Measurements from ENCODE around the gene IPO11. TPM values are rescaled to one million over a fixed set of nuclear protein-coding genes. Genes with fewer than 3 reads are reported as not detected.

Gene IPO11
- total RNA-seq, 1 donor from 2014 or later: 30.3 TPM

DNA sequence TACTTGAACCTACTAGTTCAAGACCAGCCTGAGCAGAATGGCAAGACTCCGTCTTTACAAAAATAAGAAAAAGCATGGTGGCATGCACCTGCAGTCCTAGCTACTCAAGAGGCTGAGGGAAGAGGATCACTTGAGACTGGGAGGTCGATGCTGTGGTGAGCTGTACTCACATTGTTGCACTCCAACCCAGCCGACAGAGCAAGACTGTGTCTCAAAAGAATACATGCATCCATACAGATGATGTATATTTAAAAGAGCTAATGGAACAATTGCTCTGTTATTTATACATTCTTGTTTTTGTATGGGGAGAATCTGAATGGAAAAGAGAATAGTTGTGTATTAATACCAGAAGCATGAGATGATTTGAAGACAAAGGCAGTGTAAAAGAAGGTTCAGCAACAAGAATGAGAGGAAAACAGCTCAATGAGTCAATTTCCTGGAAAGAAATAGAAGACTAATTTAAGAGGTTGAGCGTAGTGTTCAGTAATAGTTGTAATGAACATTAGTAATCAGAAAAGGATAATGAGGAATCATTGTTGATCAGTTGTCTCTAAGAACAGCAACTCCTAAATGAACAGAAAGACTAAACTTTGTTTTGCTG lies 164.1 kb downstream of the IPO11 start:
- Histone ChIP-seq H3K4me1 (ENCODE audit: control insufficient read depth in 3 of 3, insufficient read depth in 3 of 3, low read length in 3 of 3) (no peaks in the 10 kb centered on the region), H3K9me3 (ENCODE audit: control insufficient read depth in 3 of 3, low read length in 3 of 3) (no peaks in the 10 kb centered on the region), H3K9ac (ENCODE audit: low read depth in 1 of 3, low read length in 3 of 3) (no peak overlapping the region), H3K4me3 (ENCODE audit: low read length in 3 of 3) (no peak overlapping the region), H3K27me3 (ENCODE audit: control insufficient read depth in 3 of 3, insufficient read depth in 3 of 3, low read length in 3 of 3) (no peaks in the 10 kb centered on the region), H3K27ac (ENCODE audit: low read depth, low read length) (no peak overlapping the region), H3K36me3 (ENCODE audit: control insufficient read depth in 3 of 3, insufficient read depth in 3 of 3, low read length in 3 of 3) (peaks cover 0 to 2% (median 0%) of the 10 kb centered on the region in 3 donors)

DNA sequence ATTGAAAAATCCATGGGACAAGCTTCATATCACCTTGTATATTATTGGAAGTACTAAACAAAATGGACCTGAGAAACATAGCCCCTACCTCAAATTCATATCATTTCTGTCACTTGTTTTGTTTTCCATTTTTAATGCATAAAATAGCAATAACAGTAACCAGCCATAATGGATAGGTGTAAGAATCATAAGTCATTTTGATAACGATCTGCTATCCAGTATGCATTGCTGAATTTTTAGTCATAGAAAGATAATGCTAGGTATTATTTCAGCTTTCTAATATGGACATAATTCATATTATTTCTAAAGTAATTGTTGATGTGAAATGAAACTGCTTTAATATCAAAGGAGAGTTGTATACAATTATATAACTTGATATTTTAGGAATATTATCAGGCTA lies 164.9 kb downstream of the IPO11 start:
- Histone ChIP-seq H3K36me3 (ENCODE audit: control insufficient read depth in 3 of 3, insufficient read depth in 3 of 3, low read length in 3 of 3) (peaks cover 0 to 2% (median 0%) of the 10 kb centered on the region in 3 donors), H3K9ac (ENCODE audit: low read depth in 1 of 3, low read length in 3 of 3) (no peak overlapping the region), H3K4me1 (ENCODE audit: control insufficient read depth in 3 of 3, insufficient read depth in 3 of 3, low read length in 3 of 3) (no peaks in the 10 kb centered on the region), H3K4me3 (ENCODE audit: low read length in 3 of 3) (no peak overlapping the region), H3K9me3 (ENCODE audit: control insufficient read depth in 3 of 3, low read length in 3 of 3) (no peaks in the 10 kb centered on the region), H3K27me3 (ENCODE audit: control insufficient read depth in 3 of 3, insufficient read depth in 3 of 3, low read length in 3 of 3) (no peaks in the 10 kb centered on the region), H3K27ac (ENCODE audit: low read depth, low read length) (no peak overlapping the region)

DNA sequence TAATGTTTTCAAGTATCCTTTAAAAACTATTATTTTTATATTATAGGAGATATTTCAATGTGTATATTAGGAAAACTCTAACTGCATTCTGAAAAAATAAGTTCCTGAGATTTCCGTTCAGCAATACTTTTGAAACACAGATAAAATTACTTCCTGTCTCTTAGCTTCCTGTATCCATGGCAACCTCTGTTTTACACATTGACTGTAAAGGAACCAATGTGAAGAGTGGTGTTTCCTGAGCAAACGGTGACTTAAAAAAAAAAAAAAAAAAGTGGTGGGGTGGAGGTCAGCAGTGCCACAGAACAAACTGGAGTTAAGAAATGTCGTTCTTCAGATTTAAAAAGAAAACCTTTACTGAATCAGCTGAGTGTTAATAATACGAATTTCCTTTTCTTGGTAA lies 166.0 kb downstream of the IPO11 start, which contains the start of gene LRRC70:
LRRC70 (plus strand) TSS at position 280 of the 400 bp plus-strand sequence. CDS start 620 bp downstream, outside the sequence.
- no peaks in the 10 kb centered on the region for H3K9me3 ChIP-seq (ENCODE audit: control insufficient read depth in 3 of 3, low read length in 3 of 3)
- peak within 1 kb of the TSS in 1 of 3 donors; percentile 33 for H3K4me3 ChIP-seq (ENCODE audit: low read length in 3 of 3)
- H3K36me3 ChIP-seq (ENCODE audit: control insufficient read depth in 3 of 3, insufficient read depth in 3 of 3, low read length in 3 of 3): peaks cover 0 to 2% (median 0%) of the 10 kb centered on the region in 3 donors
- no peak within 1 kb of the TSS for H3K9ac ChIP-seq (ENCODE audit: low read depth in 1 of 3, low read length in 3 of 3)
- H3K4me1 ChIP-seq (ENCODE audit: control insufficient read depth in 3 of 3, insufficient read depth in 3 of 3, low read length in 3 of 3): no peaks in the 10 kb centered on the region
- H3K27me3 ChIP-seq (ENCODE audit: control insufficient read depth in 3 of 3, insufficient read depth in 3 of 3, low read length in 3 of 3): no peaks in the 10 kb centered on the region
- H3K27ac ChIP-seq (ENCODE audit: low read depth, low read length): no peak within 1 kb of the TSS

DNA sequence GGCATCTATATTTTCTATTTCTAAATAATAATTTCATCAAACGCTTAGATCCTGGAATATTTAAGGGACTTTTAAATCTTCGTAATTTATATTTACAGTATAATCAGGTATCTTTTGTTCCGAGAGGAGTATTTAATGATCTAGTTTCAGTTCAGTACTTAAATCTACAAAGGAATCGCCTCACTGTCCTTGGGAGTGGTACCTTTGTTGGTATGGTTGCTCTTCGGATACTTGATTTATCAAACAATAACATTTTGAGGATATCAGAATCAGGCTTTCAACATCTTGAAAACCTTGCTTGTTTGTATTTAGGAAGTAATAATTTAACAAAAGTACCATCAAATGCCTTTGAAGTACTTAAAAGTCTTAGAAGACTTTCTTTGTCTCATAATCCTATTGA lies 167.2 kb downstream of the IPO11 start:
- H3K9ac ChIP-seq (ENCODE audit: low read depth in 1 of 3, low read length in 3 of 3): no peak overlapping the region
- no peaks in the 10 kb centered on the region for H3K27me3 ChIP-seq (ENCODE audit: control insufficient read depth in 3 of 3, insufficient read depth in 3 of 3, low read length in 3 of 3)
- H3K4me3 ChIP-seq (ENCODE audit: low read length in 3 of 3): peak overlapping the region in 1 of 3 donors; percentile 33
- peaks cover 0 to 2% (median 0%) of the 10 kb centered on the region in 3 donors for H3K36me3 ChIP-seq (ENCODE audit: control insufficient read depth in 3 of 3, insufficient read depth in 3 of 3, low read length in 3 of 3)
- no peaks in the 10 kb centered on the region for H3K4me1 ChIP-seq (ENCODE audit: control insufficient read depth in 3 of 3, insufficient read depth in 3 of 3, low read length in 3 of 3)
- no peaks in the 10 kb centered on the region for H3K9me3 ChIP-seq (ENCODE audit: control insufficient read depth in 3 of 3, low read length in 3 of 3)
- H3K27ac ChIP-seq (ENCODE audit: low read depth, low read length): no peak overlapping the region

DNA sequence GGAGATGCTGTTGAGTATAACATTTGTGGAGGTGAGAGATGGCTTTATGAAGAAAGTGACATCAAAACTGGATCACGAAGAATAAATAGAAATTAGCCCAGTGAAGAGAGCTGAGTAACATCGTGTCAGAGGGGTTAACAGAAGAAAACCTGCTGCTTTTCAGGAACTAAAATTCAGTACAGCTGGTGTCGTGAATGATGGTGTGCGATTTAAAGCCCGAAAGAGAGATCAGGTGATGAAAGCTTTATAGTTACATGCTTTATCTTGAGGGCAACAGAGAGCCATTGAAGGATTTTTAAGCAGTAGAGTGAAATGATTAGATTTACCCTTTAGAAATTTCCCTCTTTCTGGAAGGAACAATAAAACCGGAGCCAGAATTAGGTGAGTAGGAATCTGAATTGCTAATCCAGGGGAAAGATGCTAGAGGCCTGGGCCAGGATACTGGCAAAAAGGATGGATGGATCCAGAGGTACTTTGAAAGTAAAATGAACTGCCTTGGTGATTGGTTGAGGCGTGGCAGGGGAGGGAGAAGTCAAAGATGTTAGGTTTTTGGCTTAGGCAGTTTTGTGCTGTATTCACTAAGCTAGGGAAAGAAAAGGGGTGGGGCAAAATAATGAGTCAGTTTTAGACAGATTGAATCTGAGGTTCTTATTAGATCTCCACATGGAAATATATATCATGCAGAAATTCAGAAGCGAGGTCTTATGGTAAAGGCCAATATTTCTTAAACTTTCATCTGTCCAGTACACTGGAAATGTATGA lies 169.5 kb downstream of the IPO11 start:
- H3K4me1 ChIP-seq (ENCODE audit: control insufficient read depth in 3 of 3, insufficient read depth in 3 of 3, low read length in 3 of 3): no peaks in the 10 kb centered on the region
- no peaks in the 10 kb centered on the region for H3K36me3 ChIP-seq (ENCODE audit: control insufficient read depth in 3 of 3, insufficient read depth in 3 of 3, low read length in 3 of 3)
- no peak overlapping the region for H3K9ac ChIP-seq (ENCODE audit: low read depth in 1 of 3, low read length in 3 of 3)
- H3K4me3 ChIP-seq (ENCODE audit: low read length in 3 of 3): no peak overlapping the region
- H3K9me3 ChIP-seq (ENCODE audit: control insufficient read depth in 3 of 3, low read length in 3 of 3): no peaks in the 10 kb centered on the region
- no peak overlapping the region for H3K27ac ChIP-seq (ENCODE audit: low read depth, low read length)
- H3K27me3 ChIP-seq (ENCODE audit: control insufficient read depth in 3 of 3, insufficient read depth in 3 of 3, low read length in 3 of 3): no peaks in the 10 kb centered on the region

DNA sequence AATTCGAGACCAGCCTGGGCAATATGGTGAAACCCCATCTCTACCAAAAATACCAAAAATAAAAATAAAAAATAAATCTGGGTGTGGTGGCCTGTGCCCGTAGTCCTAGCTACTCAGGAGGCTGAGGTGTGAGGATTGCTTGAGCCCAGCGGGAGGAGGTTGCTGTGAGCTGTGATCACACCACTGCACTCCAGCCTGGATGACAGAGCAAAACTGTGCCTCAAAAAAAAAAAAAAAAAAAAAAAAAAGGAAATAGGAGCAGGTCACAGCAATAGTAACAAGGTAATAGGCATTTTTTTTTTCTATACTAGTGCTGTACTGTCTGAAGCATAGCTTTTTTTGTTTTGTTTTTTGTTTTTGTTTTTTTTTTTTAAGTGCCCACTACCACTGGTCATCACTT lies 171.8 kb downstream of the IPO11 start:
- Histone ChIP-seq H3K27me3 (ENCODE audit: control insufficient read depth in 3 of 3, insufficient read depth in 3 of 3, low read length in 3 of 3) (no peaks in the 10 kb centered on the region), H3K4me1 (ENCODE audit: control insufficient read depth in 3 of 3, insufficient read depth in 3 of 3, low read length in 3 of 3) (no peaks in the 10 kb centered on the region), H3K36me3 (ENCODE audit: control insufficient read depth in 3 of 3, insufficient read depth in 3 of 3, low read length in 3 of 3) (no peaks in the 10 kb centered on the region), H3K9me3 (ENCODE audit: control insufficient read depth in 3 of 3, low read length in 3 of 3) (no peaks in the 10 kb centered on the region), H3K9ac (ENCODE audit: low read depth in 1 of 3, low read length in 3 of 3) (no peak overlapping the region), H3K4me3 (ENCODE audit: low read length in 3 of 3) (no peak overlapping the region), H3K27ac (ENCODE audit: low read depth, low read length) (no peak overlapping the region)

DNA sequence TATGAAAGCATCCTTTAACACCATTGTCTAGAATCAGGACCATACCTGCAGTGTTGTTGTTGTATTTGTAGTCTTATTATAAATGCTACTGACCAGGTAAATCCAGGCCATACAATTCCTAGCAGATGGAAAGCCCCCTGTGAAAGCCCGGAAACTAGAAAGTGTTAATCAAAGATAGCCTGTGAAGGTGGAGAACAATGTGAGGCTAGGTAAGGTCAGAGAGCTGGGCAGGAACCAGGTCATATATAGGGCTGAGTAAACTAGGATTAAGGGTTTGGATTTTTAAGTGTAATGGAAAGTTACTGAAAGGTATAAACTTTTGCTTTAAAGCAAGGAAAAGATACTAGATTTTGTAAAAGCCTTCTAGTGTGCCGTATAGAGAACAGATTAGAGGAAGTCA lies 172.7 kb downstream of the IPO11 start:
- Histone ChIP-seq H3K36me3 (ENCODE audit: control insufficient read depth in 3 of 3, insufficient read depth in 3 of 3, low read length in 3 of 3) (no peaks in the 10 kb centered on the region), H3K4me3 (ENCODE audit: low read length in 3 of 3) (no peak overlapping the region), H3K9ac (ENCODE audit: low read depth in 1 of 3, low read length in 3 of 3) (no peak overlapping the region), H3K27me3 (ENCODE audit: control insufficient read depth in 3 of 3, insufficient read depth in 3 of 3, low read length in 3 of 3) (no peaks in the 10 kb centered on the region), H3K27ac (ENCODE audit: low read depth, low read length) (no peak overlapping the region), H3K4me1 (ENCODE audit: control insufficient read depth in 3 of 3, insufficient read depth in 3 of 3, low read length in 3 of 3) (no peaks in the 10 kb centered on the region), H3K9me3 (ENCODE audit: control insufficient read depth in 3 of 3, low read length in 3 of 3) (no peaks in the 10 kb centered on the region)

DNA sequence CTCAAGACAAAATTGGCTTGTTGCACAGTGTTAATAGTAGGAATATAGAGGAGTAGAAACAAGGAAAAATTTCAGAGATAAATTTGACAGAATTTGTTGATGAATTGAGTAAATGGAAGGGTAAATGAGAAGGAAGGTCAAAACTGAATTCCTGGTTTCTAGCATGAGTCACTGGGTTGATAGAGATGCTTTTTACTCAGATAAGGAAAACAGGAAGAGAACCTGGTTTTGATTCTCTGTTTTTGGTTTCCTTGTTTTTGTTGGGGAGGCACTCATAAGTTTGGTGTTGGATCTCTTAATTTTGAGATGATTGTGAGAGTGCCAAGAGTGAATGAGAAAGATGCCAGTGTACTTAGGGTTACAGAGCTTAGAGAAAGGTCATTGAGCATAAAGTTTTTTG lies 173.2 kb downstream of the IPO11 start:
- H3K4me1 ChIP-seq (ENCODE audit: control insufficient read depth in 3 of 3, insufficient read depth in 3 of 3, low read length in 3 of 3): no peaks in the 10 kb centered on the region
- no peak overlapping the region for H3K4me3 ChIP-seq (ENCODE audit: low read length in 3 of 3)
- no peaks in the 10 kb centered on the region for H3K27me3 ChIP-seq (ENCODE audit: control insufficient read depth in 3 of 3, insufficient read depth in 3 of 3, low read length in 3 of 3)
- H3K36me3 ChIP-seq (ENCODE audit: control insufficient read depth in 3 of 3, insufficient read depth in 3 of 3, low read length in 3 of 3): no peaks in the 10 kb centered on the region
- no peaks in the 10 kb centered on the region for H3K9me3 ChIP-seq (ENCODE audit: control insufficient read depth in 3 of 3, low read length in 3 of 3)
- no peak overlapping the region for H3K27ac ChIP-seq (ENCODE audit: low read depth, low read length)
- H3K9ac ChIP-seq (ENCODE audit: low read depth in 1 of 3, low read length in 3 of 3): no peak overlapping the region

DNA sequence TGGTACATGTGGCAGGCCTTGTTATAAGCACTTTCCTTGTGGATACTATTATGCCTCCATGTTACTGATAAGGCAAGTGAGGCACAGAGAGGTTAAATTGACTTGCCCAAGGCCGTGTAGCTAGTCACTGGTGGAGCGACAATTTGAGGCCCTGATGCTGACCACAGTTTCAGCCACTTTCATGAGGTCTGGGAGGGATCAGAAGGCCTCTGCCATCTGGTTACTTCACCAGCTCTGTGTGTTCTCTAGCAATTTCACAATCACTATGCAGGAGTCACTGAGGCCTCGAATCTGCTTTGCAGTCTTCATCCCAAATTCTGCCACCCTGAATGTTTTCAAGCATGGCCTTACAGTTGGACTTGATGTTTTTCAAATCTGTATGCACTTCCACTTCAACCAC lies 175.2 kb downstream of the IPO11 start:
- no peaks in the 10 kb centered on the region for H3K4me1 ChIP-seq (ENCODE audit: control insufficient read depth in 3 of 3, insufficient read depth in 3 of 3, low read length in 3 of 3)
- no peak overlapping the region for H3K9ac ChIP-seq (ENCODE audit: low read depth in 1 of 3, low read length in 3 of 3)
- H3K27me3 ChIP-seq (ENCODE audit: control insufficient read depth in 3 of 3, insufficient read depth in 3 of 3, low read length in 3 of 3): no peaks in the 10 kb centered on the region
- no peak overlapping the region for H3K27ac ChIP-seq (ENCODE audit: low read depth, low read length)
- no peaks in the 10 kb centered on the region for H3K9me3 ChIP-seq (ENCODE audit: control insufficient read depth in 3 of 3, low read length in 3 of 3)
- H3K4me3 ChIP-seq (ENCODE audit: low read length in 3 of 3): no peak overlapping the region
- H3K36me3 ChIP-seq (ENCODE audit: control insufficient read depth in 3 of 3, insufficient read depth in 3 of 3, low read length in 3 of 3): no peaks in the 10 kb centered on the region

DNA sequence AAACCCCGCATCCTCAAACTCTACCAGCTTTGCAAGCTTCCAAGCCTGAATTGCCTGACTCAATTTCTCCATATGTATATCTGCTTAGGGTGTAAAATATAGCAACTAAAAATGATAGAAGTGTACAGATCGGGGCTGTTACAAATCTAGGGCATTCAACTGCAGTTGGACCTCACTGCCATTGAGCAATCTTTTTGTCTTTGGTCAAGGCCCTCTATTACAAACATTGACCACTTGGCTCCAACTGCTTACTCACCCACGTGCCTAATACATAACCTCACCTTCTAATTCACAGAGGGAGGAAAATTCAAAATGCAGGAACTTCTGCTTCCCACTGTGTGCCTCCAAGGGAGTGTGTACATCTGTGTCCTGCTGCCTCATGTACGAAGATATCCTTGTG lies 176.1 kb downstream of the IPO11 start:
- H3K9me3 ChIP-seq (ENCODE audit: control insufficient read depth in 3 of 3, low read length in 3 of 3): no peaks in the 10 kb centered on the region
- H3K4me1 ChIP-seq (ENCODE audit: control insufficient read depth in 3 of 3, insufficient read depth in 3 of 3, low read length in 3 of 3): no peaks in the 10 kb centered on the region
- no peak overlapping the region for H3K27ac ChIP-seq (ENCODE audit: low read depth, low read length)
- H3K4me3 ChIP-seq (ENCODE audit: low read length in 3 of 3): no peak overlapping the region
- H3K36me3 ChIP-seq (ENCODE audit: control insufficient read depth in 3 of 3, insufficient read depth in 3 of 3, low read length in 3 of 3): no peaks in the 10 kb centered on the region
- no peaks in the 10 kb centered on the region for H3K27me3 ChIP-seq (ENCODE audit: control insufficient read depth in 3 of 3, insufficient read depth in 3 of 3, low read length in 3 of 3)
- no peak overlapping the region for H3K9ac ChIP-seq (ENCODE audit: low read depth in 1 of 3, low read length in 3 of 3)
